Bronchial epithelial cell (primary cell): ENCODE data around the gene DPYD. TPM values are rescaled to one million over a fixed set of nuclear protein-coding genes. Genes with fewer than 3 reads are reported as not detected.
A peak's percentile ranks its signal among the peaks of the same experiment; 100 is the strongest.
"Not testable (repeated sequence)": the region's sequence is repeated elsewhere in the genome, so short reads cannot be mapped to it uniquely, and the experiment has no call there.

ENCODE experiments used
- DNase-seq: peaks from one replicate; pipeline ENCODE4 v3.0.0-alpha.2; 2010; ENCODE audit warnings: low read depth
- FAIRE-seq: peaks from 2 replicates; lab custom pipeline; 2011; peaks lifted over from hg19 to GRCh38; lab: Jason Lieb, UNC
- H3K27me3 ChIP-seq: 2 replicates; pipeline ENCODE4 v1.5.1; 2011; ENCODE audit warnings: low read length; ENCODE audit not compliant: control insufficient read depth, insufficient read depth
- H3K36me3 ChIP-seq: 2 replicates; pipeline ENCODE4 v1.5.1; 2011; ENCODE audit warnings: low read length; ENCODE audit not compliant: control insufficient read depth, insufficient read depth
- H3K4me3 ChIP-seq: 2 replicates; pipeline ENCODE4 v1.5.1; 2011; ENCODE audit warnings: mild to moderate bottlenecking, low read depth, low read length, control low read depth
- CTCF ChIP-seq: IDR thresholded peaks from 2 replicates; pipeline ENCODE4 v1.5.1; 2011; ENCODE audit warnings: mild to moderate bottlenecking, moderate library complexity, low read length, control low read depth, inconsistent platforms; ENCODE audit not compliant: insufficient read depth, severe bottlenecking
- total RNA-seq: library from RNA; depleted of rRNA; stranded (reverse); fragments of >200 nt; gene quantifications from 2 replicates; pipeline ENCODE4 v1.2.1, GENCODE V29; 2014

The DPYD gene
- total RNA-seq, 1 donor from 2014 or later = 1.6 TPM

GRCh38 chr1:97364086-97364485 is 556.7 kb downstream of the DPYD start:
- DNase-seq (peak; percentile 75), FAIRE-seq (no peak)
- Histone ChIP-seq H3K27me3 (no peaks in the 10 kb centered on the region), H3K4me3 (no peak overlapping the region), H3K36me3 (no peaks in the 10 kb centered on the region)
- no peak for TF ChIP-seq CTCF

GRCh38 chr1:97356309-97356708 is 564.5 kb downstream of the DPYD start:
- Histone ChIP-seq H3K27me3 (no peaks in the 10 kb centered on the region), H3K4me3 (no peak overlapping the region), H3K36me3 (no peaks in the 10 kb centered on the region)
- FAIRE-seq (no peak), DNase-seq (no peak)
- TF ChIP-seq CTCF = no peak

- Histone ChIP-seq H3K4me3 (no peak overlapping the region), H3K36me3 (no peaks in the 10 kb centered on the region), H3K27me3 (no peaks in the 10 kb centered on the region)
- TF ChIP-seq CTCF = no peak
- no peak for FAIRE-seq
- no peak for DNase-seq
Measured at GRCh38 chr1:97352936-97353382, 567.9 kb downstream of the DPYD start.

- H3K4me3 ChIP-seq = no peak overlapping the region
- DNase-seq (no peak), FAIRE-seq (no peak)
- no peaks in the 10 kb centered on the region for H3K36me3 ChIP-seq
- no peak for TF ChIP-seq CTCF
- H3K27me3 ChIP-seq = no peaks in the 10 kb centered on the region
Measured at GRCh38 chr1:97351846-97352245, 569.0 kb downstream of the DPYD start.

- no peaks in the 10 kb centered on the region for H3K36me3 ChIP-seq
- DNase-seq (no peak), FAIRE-seq (no peak)
- no peak overlapping the region for H3K4me3 ChIP-seq
- H3K27me3 ChIP-seq = no peaks in the 10 kb centered on the region
- no peak for TF ChIP-seq CTCF
Measured at GRCh38 chr1:97350662-97351061, 570.2 kb downstream of the DPYD start.

- Histone ChIP-seq H3K4me3 (no peak overlapping the region), H3K27me3 (no peaks in the 10 kb centered on the region), H3K36me3 (no peaks in the 10 kb centered on the region)
- TF ChIP-seq CTCF = no peak
- FAIRE-seq = no peak
- no peak for DNase-seq
Measured at GRCh38 chr1:97350241-97350640, 570.6 kb downstream of the DPYD start.

- not testable (repeated sequence) for H3K4me3 ChIP-seq, H3K36me3 ChIP-seq, FAIRE-seq, DNase-seq, H3K27me3 ChIP-seq
Measured at GRCh38 chr1:97349794-97350193, 571.0 kb downstream of the DPYD start.
